Measurements from ENCODE around the gene SORCS1.

SORCS1 gene

DNA sequence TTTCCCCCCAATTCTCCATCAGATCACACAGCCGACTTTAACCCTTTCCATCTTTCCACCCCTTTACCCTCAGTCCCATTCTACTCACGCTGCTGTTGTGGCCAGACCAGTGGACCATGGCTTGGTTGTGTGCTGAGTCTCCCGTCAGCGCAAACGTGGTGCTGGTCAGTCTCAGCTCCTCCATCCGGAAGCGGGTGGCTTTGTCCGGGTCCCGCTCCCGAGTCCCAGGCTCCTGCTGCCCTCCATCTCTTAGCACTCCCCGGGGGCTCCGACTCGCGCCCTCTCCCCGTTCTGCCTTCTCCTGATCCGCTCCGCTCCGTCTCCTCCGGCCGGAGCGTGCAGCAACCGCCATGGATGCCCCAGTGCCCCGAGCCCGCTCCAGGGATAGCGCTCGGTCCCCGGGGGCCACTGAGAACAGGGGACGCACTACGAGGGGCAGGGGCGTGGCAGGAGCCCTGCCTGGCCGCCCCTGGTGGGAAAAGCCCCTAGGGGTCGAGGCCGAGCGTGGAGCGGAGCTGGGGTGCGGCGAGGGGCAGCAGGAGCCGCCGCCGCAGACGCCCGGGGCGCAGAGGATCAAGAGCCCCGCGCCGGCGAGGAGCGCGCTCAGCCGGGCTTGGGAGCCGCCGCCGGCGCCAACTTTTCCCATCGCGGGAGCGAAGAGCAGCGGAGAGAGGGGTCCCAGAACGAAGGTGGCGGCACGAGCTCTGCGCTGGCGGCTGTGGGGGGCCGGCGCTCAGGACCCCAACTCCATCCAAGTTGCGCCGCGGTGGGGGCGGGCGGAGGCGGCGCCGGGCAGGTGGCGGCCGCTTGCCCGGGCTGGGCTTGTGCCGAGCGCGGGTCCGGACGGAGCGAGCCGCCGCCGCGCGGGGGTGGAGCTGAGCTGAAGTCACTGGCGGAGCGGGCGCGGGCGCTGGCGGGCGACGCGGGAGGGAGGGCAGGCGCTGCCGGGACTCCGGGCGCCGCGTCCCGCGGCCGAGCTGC lies at the start of gene SORCS1:
TSS of gene SORCS1 (minus strand) at position 826 of the 981 bp plus-strand sequence.
- no peak for DNase-seq

DNA sequence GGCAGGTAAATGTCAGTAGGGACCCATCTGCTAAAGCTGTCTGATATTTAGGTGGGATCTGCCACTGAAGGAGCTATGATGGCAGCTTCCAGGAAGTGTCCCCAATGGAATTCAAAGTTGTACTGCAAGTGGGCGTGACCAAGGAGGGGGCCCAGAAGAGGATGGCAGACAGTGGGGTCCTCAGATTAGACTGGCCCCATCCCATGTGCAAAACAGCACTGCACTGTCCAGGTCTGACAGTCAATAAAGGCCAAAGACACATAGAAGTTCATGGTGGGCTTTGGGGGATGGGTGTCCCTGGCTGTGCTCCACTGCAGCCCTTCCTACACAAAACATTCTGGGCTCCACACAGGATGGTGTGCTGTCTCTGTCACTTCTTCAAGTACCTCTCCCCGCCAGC lies 49.8 kb upstream of the SORCS1 start:
- DNase-seq, result no peak

DNA sequence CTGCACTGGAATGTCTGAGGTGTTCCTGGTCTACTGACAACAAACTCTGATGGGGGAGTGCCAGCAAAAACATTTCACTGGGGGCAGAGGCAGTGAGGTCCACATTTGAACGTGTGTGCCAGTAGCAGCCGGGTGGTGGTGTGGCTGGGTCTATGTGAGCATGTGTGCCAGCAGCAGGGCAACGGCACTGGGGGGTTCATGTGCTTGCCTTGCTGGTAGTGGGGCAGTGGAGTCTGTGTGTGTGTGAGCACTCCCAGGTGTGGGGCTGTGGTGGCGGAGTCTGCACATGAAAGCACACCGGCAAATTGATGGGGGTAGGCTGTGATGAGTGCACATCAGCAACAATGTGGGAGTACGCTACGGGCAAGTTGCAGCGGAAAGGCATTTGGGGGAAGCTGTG lies 49.4 kb upstream of the SORCS1 start:
- no peak for DNase-seq

DNA sequence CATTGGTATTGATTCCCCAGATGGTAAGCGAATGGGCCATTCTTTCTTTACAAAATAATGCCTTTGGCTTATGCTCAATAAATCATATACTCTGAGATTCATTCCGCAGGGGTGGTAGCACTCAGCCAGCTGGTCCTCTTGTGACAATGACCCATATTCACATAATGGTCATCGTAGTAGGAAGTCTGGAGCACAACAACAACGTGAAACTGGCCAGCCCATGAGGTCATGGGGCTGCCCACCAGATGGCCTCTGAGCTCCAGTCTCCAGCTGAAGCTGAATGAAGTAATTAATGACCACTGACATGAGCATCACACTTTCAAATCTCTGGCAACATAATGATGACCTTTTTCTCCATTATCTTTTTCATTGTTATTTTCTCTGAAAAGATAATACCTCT lies 42.3 kb upstream of the SORCS1 start:
- no peak for DNase-seq

DNA sequence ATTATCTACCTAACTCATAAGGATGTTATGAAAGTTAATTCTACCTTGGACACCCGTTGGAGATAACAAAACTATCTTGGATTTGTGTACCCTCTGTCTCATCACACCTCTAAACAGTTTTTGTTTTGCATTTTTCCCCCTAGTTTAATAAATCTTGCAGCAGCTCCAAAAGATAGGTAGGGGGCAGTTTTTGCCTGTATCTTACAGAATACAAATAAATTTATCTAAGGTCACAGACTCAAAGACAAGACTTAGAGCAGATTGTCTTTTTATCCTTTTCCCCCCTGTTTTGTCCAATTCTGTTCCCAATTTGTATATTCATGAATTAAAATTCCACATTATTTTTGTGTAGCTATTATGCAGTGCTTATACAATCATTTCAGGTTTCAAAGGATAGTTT lies 5.0 kb upstream of the SORCS1 start:
- DNase-seq, result no peak

DNA sequence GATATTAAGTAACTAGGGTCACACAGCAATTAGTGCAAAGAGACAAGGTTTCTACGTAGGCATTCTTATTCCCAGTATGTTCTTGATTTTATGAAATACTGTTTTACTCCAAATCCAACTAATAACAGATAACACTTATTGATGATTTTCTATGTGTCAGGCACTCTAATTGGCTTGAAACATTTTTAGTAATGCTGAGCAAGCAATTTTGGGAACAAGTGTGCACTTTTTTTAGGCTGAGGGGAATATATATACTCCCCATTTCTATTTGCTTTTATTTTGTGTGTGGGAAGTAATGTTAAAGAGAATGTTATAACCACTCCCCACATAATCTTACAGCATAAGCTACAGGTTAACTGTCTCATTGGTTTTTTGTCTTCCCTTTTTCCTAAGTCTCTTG lies 4.2 kb upstream of the SORCS1 start:
- DNase-seq, result no peak

DNA sequence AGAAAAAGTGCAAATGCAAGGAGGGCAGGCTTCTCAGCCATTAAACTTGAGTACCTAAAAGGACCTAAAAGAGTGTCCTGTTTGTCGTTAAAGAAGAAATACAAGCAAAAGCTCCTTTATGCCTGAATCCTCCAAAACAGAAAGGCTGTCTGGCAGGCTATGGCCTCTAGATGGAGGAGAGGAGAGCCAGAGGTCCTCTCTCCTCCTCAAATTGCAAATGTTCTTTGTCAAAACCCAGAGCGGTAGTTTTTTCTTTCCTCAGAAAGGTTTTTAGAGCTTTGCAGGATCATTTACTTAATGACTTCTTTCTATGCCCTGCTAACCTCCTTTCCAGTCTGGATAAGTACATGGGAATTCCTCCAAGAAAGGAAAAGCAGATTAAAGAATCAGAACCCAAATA lies 1.9 kb upstream of the SORCS1 start:
- DNase-seq, result no peak

DNA sequence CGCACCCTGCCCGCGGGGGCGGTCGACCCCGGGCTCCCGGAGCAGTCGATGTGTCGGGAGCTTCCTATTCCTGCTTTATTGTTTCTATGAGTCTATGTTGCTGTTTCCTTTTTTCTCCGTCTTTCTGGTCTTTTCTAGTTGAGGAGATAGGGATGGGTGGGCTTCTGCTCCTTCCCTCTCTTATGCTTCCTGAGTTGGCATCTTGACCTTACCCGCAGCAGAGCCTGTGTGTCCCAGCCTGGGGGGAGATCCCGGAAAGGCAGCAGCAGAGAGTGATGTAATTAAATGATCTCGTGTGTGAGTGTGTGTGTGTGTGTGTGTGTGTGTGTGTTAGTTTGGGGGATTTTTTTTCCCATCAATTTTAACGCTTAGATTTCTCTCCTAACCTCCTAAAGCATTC lies 486 bp upstream of the SORCS1 start:
- DNase-seq, result no peak

DNA sequence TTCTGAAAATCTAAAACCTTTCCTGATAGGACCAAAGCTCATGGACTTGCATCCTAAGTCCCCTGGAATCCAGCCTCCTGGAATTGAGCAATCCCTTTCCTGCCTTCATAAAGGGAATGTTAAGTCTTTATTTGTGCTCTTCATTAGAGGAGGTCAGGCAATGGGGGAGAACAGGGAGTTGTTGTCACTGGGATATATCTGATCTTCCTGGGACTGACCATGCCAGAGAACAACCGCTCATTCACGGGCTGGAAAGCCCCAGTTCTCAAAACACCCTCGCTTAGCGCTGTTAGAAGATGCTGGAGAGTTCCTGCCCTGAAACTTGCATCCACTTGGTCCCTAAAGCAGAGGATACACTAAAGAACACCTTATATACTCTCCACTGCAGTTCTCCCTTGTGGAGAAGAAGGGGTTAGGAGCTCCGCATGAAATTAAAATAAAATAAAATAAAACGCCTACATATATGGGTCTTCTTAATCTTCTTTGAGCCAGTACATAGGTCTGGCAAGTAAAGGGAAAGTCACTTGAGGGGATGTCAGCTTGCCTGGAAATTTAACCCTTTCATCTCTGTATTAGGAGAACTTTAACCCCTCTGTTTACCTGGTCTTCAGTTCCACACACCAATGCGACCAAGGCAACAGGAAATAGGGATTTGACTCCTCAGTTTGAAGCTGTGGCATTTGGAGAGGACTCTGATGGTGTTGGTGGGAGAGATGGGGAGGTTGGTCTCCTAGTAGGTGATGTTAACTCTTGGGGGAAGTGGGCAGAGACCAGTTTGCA lies 1.2 kb downstream of the SORCS1 start:
- no peak for DNase-seq

DNA sequence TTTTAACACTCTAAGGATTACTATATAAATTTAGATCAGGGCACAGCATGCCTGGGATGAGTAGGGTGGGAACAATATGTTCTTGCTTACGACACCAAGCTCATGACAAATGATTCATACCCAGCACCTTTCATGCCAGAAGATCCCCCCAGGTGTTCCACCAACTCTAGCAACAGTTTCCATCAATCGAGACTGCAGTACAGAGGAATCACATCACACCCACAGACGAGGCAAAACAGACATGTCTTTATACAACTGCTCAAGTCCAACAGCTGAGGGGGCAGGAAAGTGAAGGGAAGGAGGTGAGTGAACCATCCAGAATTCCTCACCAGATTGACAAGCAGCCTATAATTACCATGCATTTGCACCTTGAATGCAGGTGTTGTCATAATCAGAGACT lies 3.6 kb downstream of the SORCS1 start:
- DNase-seq, result no peak

DNA sequence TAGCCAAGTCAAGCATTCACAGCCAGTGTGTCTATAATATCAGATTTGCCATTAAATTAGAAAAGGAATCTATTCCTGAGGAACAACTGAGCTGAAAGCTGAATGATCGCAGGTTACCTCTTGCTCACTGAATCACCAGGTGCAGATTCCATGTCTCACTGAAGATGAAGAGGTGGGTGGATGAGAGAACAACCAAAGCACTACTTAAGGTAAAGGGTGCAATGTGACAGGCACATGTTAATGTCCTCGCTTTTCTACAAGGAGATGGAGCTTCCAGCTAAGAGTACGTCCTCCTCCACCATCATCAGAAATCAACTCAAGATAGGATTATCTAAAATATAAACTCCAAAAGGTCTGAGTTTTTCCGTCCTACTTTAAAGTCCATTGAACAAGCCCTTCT lies 4.6 kb downstream of the SORCS1 start:
- no peak for DNase-seq

DNA sequence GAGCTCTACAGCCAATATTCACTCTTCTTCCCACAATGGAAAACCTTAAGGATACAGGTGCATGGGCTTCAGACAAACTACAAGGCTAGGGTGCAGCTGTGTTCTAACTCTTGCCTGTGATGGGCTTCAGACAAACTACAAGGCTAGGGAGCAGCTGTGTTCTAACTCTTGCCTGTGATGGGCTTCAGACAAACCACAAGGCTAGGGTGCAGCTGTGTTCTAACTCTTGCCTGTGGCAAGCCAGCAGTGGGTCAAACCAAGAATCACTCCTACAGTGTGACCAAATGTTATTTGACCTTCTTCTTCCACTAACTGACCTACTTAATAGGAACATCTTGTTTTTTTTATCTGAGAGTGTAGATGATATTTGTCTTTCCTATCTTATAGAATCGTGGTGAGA lies 7.4 kb downstream of the SORCS1 start:
- no peak for DNase-seq

DNA sequence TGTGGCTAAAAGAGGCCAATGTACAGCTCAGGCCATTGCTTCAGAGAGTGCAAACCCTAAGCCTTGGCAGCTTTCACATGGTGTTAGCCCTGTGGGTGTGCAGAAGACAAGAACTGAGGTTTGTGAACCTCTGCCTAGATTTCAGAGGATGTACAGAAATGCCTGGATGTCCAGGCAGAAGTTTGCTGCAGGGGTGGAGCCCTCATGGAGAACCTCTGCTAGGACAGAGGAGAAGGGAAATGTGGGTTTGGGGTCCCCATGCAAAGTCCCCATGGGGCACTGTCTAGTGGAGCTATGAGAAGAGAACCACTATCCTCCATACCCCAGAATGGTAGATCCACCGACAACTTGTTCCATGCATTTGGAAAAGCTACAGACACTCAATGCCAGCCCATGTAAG lies 12.4 kb downstream of the SORCS1 start:
- DNase-seq, result no peak

DNA sequence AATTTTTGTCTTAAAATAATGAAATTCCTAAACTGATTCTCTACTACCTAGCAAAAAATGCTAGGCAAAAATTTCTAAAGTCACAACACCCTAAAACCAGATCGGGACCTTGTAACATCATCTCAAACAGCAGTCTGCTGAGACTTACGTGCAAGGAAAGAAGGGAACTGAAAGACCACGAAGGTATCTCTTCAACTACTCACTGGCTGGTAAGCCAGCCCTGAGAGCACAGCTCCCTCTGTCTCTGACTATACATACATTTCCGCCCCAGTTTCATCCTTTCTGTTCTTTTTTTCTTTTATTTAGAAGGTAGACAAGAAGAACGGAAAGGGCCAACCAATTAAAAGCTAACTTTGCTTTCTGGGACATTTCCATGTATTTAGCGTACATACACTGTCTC lies 15.6 kb downstream of the SORCS1 start:
- DNase-seq, result no peak

DNA sequence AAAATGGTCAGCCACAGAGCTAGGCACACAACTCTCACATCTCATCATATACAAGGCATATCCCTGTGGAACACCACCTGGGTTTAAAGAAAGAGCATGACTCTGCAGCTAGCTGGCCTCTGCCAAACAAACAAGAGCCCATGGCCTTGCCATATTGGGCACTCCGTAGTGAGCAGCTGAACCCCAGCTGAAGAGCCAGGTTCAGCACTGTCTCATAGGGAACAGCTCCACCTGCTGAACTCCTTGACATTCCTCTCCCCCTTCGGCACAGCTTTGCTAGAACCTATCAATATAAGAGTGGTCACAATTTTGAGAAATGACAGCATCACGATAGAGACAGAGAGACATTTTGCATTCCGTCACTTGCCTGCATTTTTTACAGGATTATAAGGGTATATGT lies 20.0 kb downstream of the SORCS1 start:
- DNase-seq, result no peak

DNA sequence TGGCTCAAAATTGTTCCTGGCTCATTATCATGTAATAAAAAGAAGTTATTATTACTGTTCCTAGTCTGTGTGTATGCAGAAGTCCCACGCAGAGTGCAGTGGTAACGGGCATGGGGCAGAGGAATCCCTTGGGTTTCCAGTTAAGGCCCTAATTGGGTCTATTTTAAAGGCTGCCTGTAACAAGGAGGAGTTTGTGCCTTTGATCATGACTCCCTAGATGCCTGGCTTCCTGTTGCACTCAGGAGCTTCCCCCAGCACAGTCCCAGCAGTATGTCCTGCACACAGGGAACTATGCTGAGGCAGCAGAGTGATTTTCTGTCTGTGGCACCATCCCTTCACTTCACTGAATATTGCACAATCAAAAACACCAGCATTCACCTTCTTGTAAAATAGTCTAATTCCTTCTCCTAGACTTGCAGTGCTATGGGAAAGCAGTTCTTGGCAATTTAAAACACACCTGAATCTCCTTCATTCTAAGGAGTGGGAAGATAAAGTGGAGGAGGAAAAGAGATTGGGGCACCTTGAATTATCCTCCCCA lies 22.9 kb downstream of the SORCS1 start:
- DNase-seq, result no peak

DNA sequence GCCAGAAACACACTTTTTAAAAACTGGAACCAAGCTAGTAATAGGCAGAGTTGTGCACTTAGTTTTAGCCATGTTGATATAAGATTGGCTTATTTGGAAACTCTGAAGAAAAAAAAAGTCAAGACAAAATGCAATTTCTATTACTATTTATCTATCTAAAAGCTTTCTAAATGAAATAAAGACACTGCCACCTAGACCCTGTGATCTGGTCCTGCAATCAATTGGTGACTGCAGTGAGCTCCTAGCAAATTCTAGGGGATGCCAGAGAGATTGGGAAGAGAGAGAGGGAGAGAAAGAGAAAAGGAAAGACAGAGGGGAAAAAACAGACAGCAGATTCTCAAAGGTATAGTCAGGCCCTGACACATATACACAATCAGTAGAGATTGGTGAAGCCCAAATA lies 25.3 kb downstream of the SORCS1 start:
- DNase-seq, result no peak

DNA sequence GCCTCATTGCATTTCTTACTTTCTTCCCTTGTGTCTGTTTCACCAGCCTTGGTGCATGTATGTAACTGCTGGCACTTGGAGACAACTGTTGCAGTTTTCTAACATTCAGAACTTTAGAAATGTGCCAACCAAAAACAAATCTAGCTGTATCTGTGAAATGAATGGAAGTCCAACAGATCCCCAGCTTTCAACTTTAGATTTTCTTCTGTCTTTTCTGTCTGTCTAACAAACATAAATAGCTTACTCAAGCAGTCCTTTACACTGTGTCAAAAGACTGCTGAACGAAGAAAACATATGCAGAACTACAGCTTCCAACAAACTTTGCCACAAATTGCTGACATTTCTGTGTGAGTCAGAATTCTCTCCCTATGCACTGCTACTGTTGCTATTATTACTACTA lies 30.9 kb downstream of the SORCS1 start:
- DNase-seq, result no peak

DNA sequence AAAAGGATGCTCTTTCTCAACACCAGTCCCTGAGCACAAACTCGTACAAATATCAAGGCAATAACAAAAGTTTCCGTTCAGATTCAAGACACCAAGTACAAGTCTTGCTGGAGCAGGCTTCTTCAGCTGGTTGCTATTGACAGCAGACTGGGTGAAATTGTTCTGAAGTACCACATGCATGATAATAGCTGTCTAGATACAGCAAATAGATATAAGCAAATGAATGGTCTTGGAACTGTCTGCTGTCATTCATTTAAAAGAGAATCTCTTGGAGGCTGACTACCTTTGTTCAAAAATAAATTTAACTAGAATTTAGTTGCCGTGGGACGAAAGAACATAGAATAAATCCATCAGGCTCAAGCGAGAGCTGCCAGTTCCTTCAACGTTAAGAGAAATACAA lies 35.5 kb downstream of the SORCS1 start:
- DNase-seq, result no peak

DNA sequence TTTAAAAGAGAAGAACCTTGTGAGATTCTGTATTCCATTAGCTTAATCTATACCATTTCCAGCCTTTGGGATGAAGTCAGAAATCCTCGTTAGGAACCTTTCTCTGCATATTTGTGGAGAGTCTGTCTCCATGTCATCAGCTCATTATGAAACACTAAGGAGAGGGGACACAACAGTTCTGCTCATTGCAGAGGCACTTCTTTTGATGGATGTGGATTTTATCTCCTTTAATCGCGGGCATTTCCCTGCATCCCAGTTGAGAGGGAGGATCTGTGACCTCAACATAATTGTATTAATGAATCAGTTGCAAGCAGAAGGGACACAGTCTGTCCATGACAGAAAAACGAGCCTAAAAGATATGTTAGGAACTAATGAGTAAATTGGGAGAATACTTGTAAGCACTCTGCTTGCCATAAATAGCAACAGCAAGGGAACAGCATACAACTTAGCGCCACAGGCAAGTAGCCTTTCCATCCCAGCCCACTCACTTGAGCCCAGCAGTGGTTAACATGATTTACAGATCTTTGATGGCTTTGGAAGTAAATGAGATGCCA lies 37.9 kb downstream of the SORCS1 start:
- DNase-seq, result no peak

DNA sequence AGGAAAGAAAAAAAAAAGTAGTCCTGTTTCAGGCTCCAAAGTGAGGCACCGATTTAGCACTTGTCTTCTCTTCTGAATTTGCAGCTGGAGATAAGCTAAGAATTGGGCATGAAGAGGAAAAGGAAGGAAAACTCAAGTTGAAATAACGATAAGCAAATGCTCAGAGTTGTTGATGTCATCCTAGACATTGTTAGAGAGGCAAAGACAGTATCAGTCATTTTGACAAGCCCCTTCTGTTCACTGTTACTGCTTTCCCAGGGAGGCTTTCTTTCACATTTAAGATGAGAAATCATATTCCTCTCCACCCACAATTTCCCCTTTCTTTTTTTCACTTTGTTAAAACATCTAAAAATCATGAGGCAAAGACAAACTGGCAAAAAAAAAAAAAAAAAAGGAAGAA lies 41.8 kb downstream of the SORCS1 start:
- DNase-seq, result no peak

DNA sequence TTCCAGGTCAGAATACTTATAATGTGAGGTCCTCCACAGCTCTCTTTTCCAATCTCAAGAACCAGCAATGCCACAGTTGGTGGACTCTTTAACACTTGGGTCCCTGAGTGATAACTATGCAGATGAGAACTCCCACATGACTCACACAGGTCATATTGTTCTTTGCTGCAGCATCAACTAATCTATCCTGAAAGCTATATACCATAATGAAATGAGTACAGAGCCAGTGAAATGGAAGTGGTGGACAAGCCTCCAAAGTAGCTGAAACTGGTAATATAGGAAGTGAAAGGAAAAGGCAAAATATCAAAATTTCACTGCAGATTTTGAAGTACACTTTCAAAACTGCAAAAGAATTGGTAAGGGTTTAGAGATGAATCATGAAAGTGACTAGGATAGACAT lies 45.6 kb downstream of the SORCS1 start:
- no peak for DNase-seq

DNA sequence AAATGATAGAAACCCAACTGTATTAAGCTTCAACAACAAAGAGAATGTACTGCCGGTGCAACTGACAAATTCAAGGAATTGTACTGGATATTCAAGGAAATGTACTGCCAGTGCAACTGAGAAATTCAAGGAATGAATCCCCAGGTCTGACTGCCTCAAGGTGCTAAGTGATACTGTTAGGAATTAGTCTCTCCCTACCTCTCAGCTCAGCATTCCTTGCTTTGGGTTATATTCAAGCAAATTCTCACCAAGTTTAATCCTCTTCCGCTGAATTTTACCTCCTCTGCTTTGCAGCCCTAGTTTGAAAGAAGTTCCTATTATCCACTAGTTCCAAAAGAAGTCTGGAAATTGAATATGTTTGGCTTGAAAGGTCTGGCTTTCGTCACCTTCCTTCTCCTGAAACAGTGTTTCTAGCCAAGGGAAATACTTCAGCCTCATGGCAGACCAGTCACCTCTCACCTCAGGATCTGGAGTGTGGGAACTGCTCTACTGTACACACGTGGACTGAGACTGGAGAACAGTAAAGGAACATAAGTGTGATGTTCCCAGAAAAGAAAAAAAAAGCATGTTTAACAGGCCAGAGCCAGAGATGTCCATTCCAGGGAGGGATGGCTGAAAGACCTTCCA lies 60.4 kb downstream of the SORCS1 start:
- no peak for DNase-seq

All from CD4-positive, alpha-beta T cell treated with Interleukin-15 for 1 hour (primary cell).